SW 1271 (cell line): ENCODE measurements around the gene IQCE.
A peak's percentile ranks its signal among the peaks of the same experiment; 100 is the strongest.
"Not testable (repeated sequence)": the region's sequence is repeated elsewhere in the genome, so short reads cannot be mapped to it uniquely, and the experiment has no call there.

ENCODE experiments used
- DNase-seq, 2 experiments: peaks; one replicate each; lab custom pipeline; 2025; lab: John Stamatoyannopoulos, UW

Gene IQCE

GRCh38 chr7:2553831-2554581, 4.8 kb upstream of the IQCE start:
- DNase-seq: no peak

GRCh38 chr7:2554661-2555111, 4.1 kb upstream of the IQCE start:
- DNase-seq: no peak

- DNase-seq: peak; percentile 86 to 96
Observed at GRCh38 chr7:2555121-2556052, 3.4 kb upstream of the IQCE start, which contains the start of gene BRAT1. Gene BRAT1 (minus strand): TSS chr7:2555524. CDS start chr7:2554431, 1,093 bp downstream.

GRCh38 chr7:2559283-2559950, 638 bp downstream of the IQCE start:
- no peak for DNase-seq

- DNase-seq: not testable (repeated sequence)
Observed at GRCh38 chr7:2563955-2564354, 5.2 kb downstream of the IQCE start.

GRCh38 chr7:2564970-2565540, 6.3 kb downstream of the IQCE start:
- DNase-seq: no peak

GRCh38 chr7:2566348-2566889, 7.6 kb downstream of the IQCE start:
- DNase-seq: no peak

GRCh38 chr7:2566890-2567678, 8.3 kb downstream of the IQCE start:
- no peak for DNase-seq

- no peak for DNase-seq
Observed at GRCh38 chr7:2567679-2568278, 9.0 kb downstream of the IQCE start.

- no peak for DNase-seq
Observed at GRCh38 chr7:2568521-2569223, 9.9 kb downstream of the IQCE start.

- DNase-seq: no peak
Observed at GRCh38 chr7:2569421-2569820, 10.6 kb downstream of the IQCE start.

GRCh38 chr7:2570021-2570420, 11.2 kb downstream of the IQCE start:
- no peak for DNase-seq

- DNase-seq: no peak
Observed at GRCh38 chr7:2571409-2571808, 12.6 kb downstream of the IQCE start.

- DNase-seq: no peak
Observed at GRCh38 chr7:2572101-2572842, 13.5 kb downstream of the IQCE start.

GRCh38 chr7:2573761-2574160, 15.0 kb downstream of the IQCE start:
- no peak for DNase-seq

GRCh38 chr7:2575046-2575732, 16.4 kb downstream of the IQCE start:
- no peak for DNase-seq

GRCh38 chr7:2575733-2576340, 17.1 kb downstream of the IQCE start:
- DNase-seq: no peak
